DMS79 (cell line): ENCODE measurements around the gene CNBP.
"Not testable (repeated sequence)": the region's sequence is repeated elsewhere in the genome, so short reads cannot be mapped to it uniquely, and the experiment has no call there.

Source experiments
- DNase-seq: peaks from one replicate; lab custom pipeline; 2025; lab: John Stamatoyannopoulos, UW

Gene CNBP

GRCh38 chr3:129184784-129185542 is 1.3 kb upstream of the CNBP start:
- not testable (repeated sequence) for DNase-seq

GRCh38 chr3:129184396-129184657 is 631 bp upstream of the CNBP start:
- no peak for DNase-seq

GRCh38 chr3:129182390-129183185 is 1.1 kb downstream of the CNBP start:
- no peak for DNase-seq

GRCh38 chr3:129181819-129182218 is 1.9 kb downstream of the CNBP start:
- DNase-seq, result no peak

DNA sequence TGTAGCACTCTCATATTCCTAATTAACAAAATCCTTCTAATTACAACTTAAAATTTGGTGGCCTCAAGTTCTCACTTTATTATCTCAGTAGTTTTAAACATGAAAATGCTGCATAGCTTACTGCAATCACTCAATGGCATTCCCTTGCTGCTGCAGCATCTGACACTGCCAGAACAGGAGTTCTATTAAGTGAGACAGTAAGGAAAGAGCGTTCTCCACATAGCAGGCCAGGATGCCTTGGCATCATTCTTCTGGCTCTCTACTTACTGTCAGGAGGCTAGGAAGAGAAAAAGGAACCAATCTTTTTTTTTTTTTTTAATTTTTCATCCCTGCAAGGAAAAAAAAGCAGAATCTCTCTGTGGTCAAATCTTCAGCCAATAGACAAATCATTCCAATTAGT is 3.2 kb downstream of the CNBP start:
- no peak for DNase-seq

DNA sequence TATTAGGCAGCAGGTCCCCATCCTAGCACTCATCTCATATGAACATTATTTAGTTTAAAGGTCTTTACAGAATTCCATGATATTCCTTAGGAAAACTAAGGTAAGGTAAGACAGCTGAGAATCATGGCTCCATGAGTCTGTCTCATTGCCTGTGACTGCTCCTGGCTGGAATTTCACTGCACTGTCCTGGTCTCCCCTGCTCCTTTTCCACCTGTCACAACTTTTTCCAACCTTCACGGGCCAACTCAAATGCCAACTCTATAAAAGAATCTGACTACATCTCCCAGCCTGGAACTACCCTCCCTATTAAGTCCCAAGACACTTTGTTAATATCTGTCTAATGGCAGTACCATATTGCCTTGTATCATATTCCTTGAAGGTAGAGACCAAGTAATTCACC is 7.6 kb downstream of the CNBP start:
- DNase-seq, result no peak

DNA sequence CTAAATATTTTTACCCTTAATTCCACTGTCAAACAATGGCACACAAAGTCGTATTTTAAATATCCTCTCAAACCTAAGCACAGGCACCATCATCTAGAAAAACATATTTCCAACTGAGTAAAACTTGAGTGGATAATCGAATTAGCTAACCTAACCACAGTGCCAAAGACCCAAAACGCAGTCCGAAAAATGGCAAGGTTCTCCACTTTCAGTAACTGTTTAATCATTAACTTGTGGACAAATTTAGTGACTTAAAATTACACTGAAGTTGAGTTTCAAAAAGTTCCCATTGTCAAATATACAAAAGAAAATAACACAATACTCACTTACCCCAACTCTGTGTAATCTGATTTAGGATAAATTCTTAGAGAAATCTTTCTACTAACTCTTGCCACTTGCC is 10.0 kb downstream of the CNBP start:
- no peak for DNase-seq

DNA sequence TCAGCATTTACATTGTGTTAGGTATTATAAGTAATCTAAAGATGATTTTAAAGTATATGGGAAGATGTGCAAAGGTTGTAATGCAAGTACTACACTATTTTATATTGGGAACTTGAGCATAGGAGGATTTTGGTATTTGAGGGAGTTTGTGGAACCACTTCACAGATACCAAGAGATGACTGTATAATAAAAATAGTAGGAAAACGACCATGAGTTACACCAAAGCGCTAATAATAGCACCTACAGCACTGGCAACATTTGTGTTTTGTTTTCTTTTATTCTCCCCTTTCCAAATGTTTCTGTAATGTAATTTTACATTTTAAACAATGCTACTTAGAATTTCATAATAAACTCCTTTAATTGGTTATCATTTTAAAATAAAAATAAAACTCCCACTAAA is 10.5 kb downstream of the CNBP start:
- DNase-seq, result no peak

DNA sequence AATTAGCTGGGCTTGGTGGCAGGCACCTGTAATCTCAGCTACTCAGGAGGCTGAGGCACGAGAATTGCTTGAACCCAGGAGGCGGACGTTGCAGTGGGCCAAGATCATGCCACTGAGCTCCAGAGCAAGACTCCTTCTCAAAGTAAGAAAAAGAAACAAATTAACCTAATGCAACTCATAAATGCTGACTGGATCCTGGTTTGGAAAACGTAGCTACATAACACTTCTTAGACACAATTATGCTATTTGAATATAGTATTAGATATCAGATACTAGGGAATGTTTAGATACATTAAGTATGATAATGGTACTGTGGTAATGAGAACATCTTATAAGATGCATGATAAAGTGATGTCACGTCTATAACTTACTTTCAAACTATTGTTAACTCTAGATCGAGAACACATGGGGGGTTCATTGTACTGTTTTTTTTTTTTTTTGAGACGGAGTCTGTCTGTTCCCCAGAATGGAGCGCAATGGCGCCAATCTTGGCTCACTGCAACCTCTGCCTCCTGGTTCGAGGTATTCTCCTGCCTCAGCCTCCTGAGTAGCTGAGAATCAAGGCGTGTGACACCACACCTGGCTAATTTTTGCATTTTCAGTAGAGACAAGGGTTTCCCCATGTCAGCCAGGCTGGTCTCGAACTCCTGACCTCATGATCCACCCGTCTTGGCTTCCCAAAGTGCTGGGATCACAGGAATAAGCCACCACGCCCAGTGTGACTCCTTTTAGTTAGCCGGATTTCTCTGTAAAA is 16.9 kb downstream of the CNBP start:
- DNase-seq, result no peak

DNA sequence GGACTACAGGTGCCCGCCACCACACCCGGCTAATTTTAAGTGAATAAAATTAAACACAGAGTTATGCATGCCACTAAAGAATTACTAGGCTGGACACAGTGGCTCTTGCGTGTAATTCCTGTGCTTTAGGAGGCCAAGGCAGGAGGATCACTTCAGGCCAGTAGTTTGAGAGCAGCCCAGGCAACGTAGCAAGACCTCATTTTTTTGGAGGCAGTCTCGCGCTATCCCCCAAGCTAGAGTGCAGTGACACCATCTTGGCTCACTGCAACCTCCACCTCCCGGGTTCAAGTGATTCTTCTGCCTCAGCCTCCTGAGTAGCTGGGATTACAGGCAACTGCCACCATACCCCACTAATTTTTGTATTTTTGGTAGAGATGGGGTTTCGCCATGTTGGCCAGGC is 18.1 kb downstream of the CNBP start:
- not testable (repeated sequence) for DNase-seq

DNA sequence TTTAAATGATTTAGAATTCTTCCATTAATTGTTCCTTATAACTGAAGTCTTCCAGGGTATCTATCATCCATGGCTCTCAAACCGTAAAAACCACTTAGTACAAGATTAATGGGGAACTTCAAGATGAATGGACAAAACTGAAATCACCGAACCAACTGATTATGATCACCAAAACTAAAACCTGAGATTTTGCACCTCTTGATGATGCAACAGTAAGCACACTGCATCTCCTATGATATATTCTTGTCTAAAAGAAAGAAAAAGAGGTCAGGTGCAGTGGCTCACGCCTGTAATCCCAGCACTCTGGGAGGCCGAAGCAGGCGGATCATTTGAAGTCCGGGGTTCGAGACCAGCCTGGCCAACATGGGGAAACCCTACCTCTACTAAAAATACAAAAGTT is 19.2 kb downstream of the CNBP start:
- DNase-seq, result no peak

GRCh38 chr3:129162729-129163579 is 20.7 kb downstream of the CNBP start:
- DNase-seq, result no peak

GRCh38 chr3:129161860-129162271 is 21.8 kb downstream of the CNBP start:
- DNase-seq, result no peak

DNA sequence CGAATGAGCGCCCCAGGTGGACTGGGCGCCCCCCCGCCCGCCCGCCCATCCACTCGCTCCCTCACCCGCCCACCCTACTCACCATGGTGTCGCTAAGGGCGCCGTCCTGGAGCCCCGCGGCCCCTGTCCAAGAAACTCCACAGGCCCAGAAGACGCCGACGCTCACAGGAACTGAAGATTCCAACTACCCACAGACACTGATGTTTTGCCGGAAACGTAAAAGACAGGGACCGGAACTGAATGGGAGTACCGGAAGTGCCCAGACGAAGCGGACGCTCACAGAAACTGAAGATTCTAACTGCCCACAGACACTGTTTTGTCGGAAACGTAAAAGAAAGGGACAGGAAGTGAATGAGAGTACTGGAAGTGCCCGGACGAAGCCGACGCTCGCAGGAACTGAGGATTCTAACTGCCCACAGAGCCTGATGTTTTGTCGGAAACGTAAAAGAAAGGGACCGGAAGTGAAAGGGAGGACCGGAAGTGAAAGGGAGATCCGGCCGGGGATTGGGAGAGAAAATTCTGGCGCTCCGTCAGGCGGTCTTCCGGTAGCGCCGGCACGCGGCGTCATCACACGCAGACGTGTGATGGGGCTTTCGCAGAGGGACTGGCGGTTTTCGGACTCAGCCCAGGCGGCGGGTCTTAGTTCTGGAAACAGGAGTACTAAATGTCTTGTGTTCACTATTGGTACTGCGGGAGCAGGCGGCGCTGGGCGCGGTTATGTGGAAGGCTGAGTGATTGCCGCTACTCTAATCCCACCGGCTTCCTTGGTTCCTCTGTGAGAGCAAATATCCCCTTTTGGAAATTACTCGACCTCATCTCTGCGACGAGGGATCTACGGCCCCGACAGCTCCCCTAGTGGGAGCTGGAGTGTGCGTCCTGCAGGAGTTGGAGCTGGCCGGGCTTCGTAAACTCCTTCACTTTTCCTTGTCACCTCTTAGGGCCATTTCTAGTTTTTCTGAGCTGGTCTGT is 22.5 kb downstream of the CNBP start, which contains the start of gene ISY1:
TSS of gene ISY1 (minus strand) at position 173 of the 969 bp plus-strand sequence. CDS start at position 85, 88 bp downstream.
- DNase-seq, result peak; percentile 96

- DNase-seq, result no peak
Observed at GRCh38 chr3:129144786-129145185, 38.9 kb downstream of the CNBP start.

DNA sequence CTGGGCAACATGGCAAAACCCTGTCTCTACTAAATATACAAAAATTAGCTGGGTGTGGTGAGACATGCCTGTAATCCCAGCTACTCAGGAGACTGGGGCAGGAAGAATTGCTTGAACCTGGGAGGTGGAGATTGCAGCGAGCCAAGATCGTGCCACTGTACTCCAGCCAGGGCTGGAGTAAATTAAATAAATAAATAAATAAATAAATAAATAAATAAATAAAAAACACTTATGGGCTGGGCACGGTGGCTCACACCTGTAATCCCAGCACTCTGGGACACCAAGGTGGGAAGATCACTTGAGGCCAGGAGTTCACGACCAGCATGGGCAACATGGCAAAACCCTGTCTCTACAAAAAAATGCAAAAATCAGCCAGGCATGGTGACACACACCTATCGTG is 42.7 kb downstream of the CNBP start:
- DNase-seq, result not testable (repeated sequence)

DNA sequence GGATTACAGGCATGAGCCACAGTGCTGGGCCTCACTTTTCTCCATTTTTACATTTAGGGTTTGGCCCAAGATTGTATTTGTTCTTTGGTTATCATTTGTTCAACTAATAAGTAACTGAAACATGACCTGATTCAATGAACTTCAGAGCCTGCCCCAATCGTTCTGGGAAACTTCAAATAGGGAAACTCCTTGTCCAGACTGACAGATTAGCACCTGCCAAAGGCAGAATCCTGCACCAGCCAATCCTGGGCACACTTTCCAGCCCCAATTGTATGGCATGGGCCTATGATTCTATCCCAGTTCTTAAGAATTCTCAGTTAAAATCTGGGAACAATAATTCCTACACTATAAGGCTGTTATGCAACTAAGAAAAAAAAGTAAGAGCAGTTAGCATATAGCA is 43.8 kb downstream of the CNBP start:
- DNase-seq, result no peak

DNA sequence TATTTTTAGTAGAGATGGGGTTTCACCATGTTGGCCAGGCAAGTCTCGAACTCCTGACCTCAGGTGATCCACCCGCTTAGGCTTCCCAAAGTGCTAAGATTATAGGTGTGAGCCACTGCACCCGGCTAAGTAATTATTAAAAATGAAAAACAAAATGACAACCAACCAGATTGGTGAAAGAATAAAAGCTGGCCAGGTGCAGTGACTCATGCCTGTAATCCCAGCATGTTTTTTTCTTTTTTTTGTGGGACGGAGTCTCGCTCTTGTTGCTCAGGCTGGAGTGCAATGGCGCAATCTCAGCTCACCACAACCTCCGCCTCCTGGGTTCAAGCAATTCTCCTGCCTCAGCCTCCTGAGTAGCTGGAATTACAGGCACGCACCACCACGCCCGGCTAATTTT is 47.4 kb downstream of the CNBP start:
- DNase-seq, result not testable (repeated sequence)

- no peak for DNase-seq
Observed at GRCh38 chr3:129132097-129132866, 51.4 kb downstream of the CNBP start.
